GM12878 (cell line): ENCODE results near the gene CCDC12. TPM values are rescaled to one million over a fixed set of nuclear protein-coding genes. Genes with fewer than 3 reads are reported as not detected.

ENCODE experiments used
- ATAC-seq: fragments of 200-7000 bp; cut with Tn5 transposase; 3 replicates; pipeline ENCODE4 v1.9.1; 2020; ENCODE audit warnings: mild to moderate bottlenecking, moderate library complexity
- BruUV-seq: library from RNA; stranded (reverse); fragments of 400-500 nt; replicated peaks from 2 replicates; lab custom pipeline; 2021; lab: Mats Ljungman, UMichigan
- CTCF ChIA-PET: fragments of 300-600 bp; sonication (Branson Sonifier 250); formaldehyde crosslinking; extraction: SDS; loops from one replicate; lab custom pipeline; 2021; ENCODE audit warnings: inconsistent platforms; lab: Yijun Ruan, JAX
- POLR2A ChIA-PET: fragments of 350-600 bp; formaldehyde crosslinking; extraction: SDS; loops from one replicate; lab custom pipeline; 2021; ENCODE audit warnings: inconsistent platforms; lab: Charles Lee
- RAD21 ChIA-PET: fragments of 300-600 bp; sonication (Branson Sonifier 250); formaldehyde crosslinking; loops from one replicate; lab custom pipeline; 2023; ENCODE audit warnings: antibody characterized with exemption; ENCODE audit not compliant: unreplicated experiment; lab: Charles Lee
- SMC1A ChIA-PET: fragments of 300-600 bp; sonication (Branson Sonifier 250); formaldehyde crosslinking; loops from one replicate; lab custom pipeline; 2023; ENCODE audit not compliant: unreplicated experiment, uncharacterized antibody; lab: Charles Lee
- DNase-seq: peaks from one replicate; pipeline ENCODE4 v3.0.0-alpha.2; 2011; ENCODE audit warnings: low read depth, low spot score
- FAIRE-seq: peaks from 3 replicates; lab custom pipeline; 2011; peaks lifted over from hg19 to GRCh38; lab: Jason Lieb, UNC
- H2AFZ ChIP-seq: 2 replicates; pipeline ENCODE4 v1.6.0; 2011; ENCODE audit warnings: low read depth, low read length, control low read depth; ENCODE audit not compliant: control insufficient read depth
- H3K27ac ChIP-seq: 2 replicates; pipeline ENCODE4 v1.5.1; 2011; ENCODE audit warnings: control low read depth; ENCODE audit not compliant: control insufficient read depth, insufficient read depth
- H3K27me3 ChIP-seq, 2 experiments: replicated peaks in 1 of 2; 2 replicates each; pipeline versions ENCODE4 v1.6.0 to v1.6.1; 2011; ENCODE audit warnings: low read length in 1 of 2; ENCODE audit not compliant: control insufficient read depth in 2 of 2, insufficient read depth in 2 of 2
- H3K36me3 ChIP-seq, 2 experiments: 2 replicates each; pipeline ENCODE4 v1.5.1; 2011; ENCODE audit warnings: low read length in 1 of 2; ENCODE audit not compliant: control insufficient read depth in 2 of 2, insufficient read depth in 2 of 2
- H3K4me1 ChIP-seq: 2 replicates; pipeline ENCODE4 v1.6.1; 2011; ENCODE audit warnings: mild to moderate bottlenecking, low read length, moderate library complexity, mixed read lengths; ENCODE audit not compliant: control insufficient read depth, insufficient read depth
- H3K4me2 ChIP-seq: 2 replicates; pipeline ENCODE4 v1.6.0; 2011; ENCODE audit warnings: control low read depth; ENCODE audit not compliant: control insufficient read depth, insufficient read depth
- H3K4me3 ChIP-seq: fragments of 200-600 bp; sonication (generic); 2 replicates; pipeline ENCODE4 v1.5.1; 2016
- H3K79me2 ChIP-seq: 2 replicates; pipeline ENCODE4 v1.6.0; 2011; ENCODE audit warnings: low read length; ENCODE audit not compliant: control insufficient read depth, insufficient read depth
- H3K9ac ChIP-seq: 2 replicates; pipeline ENCODE4 v1.8.0; 2011; ENCODE audit warnings: low read length, control low read depth, mixed read lengths; ENCODE audit not compliant: control insufficient read depth, insufficient read depth
- H3K9me3 ChIP-seq: replicated peaks from 3 replicates; pipeline ENCODE4 v1.5.1; 2011; ENCODE audit warnings: mild to moderate bottlenecking, low read length; ENCODE audit not compliant: control insufficient read depth, insufficient read depth
- H4K20me1 ChIP-seq: 2 replicates; pipeline ENCODE4 v1.6.0; 2011; ENCODE audit not compliant: control insufficient read depth, insufficient read depth
- FOXK2 ChIP-seq: fragments of 450-650 bp; IDR thresholded peaks from 2 replicates; pipeline ENCODE4 v1.6.1; 2017; ENCODE audit warnings: mild to moderate bottlenecking, moderate library complexity
- HCFC1 ChIP-seq: fragments of 150-350 bp; IDR thresholded peaks from 2 replicates; pipeline ENCODE4 v1.6.1; 2014; ENCODE audit warnings: low read length
- MEF2A ChIP-seq: IDR thresholded peaks from 2 replicates; pipeline ENCODE4 v1.6.1; 2011; ENCODE audit warnings: low read depth, mild to moderate bottlenecking, low read length, moderate library complexity; ENCODE audit not compliant: insufficient read depth
- MLLT1 ChIP-seq: fragments of 450-650 bp; IDR thresholded peaks from 2 replicates; pipeline ENCODE4 v1.6.1; 2016; ENCODE audit warnings: mild to moderate bottlenecking
- POLR2AphosphoS5 ChIP-seq: IDR thresholded peaks from 2 replicates; pipeline ENCODE4 v1.6.1; 2011; ENCODE audit warnings: mild to moderate bottlenecking, low read length, inconsistent platforms
- RELB ChIP-seq: fragments of 450-650 bp; IDR thresholded peaks from 2 replicates; pipeline ENCODE4 v1.6.1; 2017; ENCODE audit warnings: low read depth, mild to moderate bottlenecking, moderate library complexity
- SP1 ChIP-seq: IDR thresholded peaks from one replicate; pipeline ENCODE4 v1.6.1; 2011; ENCODE audit warnings: low read depth, low read length
- TAF1 ChIP-seq: IDR thresholded peaks from 2 replicates; pipeline ENCODE4 v1.6.1; 2011; ENCODE audit warnings: mild to moderate bottlenecking, low read depth, low read length, borderline replicate concordance
- USF1 ChIP-seq: IDR thresholded peaks from 2 replicates; pipeline ENCODE4 v1.6.1; 2011; ENCODE audit warnings: borderline replicate concordance, low read depth, mild to moderate bottlenecking, moderate library complexity, mixed read lengths, low read length; ENCODE audit not compliant: insufficient read depth; ENCODE audit errors: extremely low read length
- ZBTB40 ChIP-seq: fragments of 450-650 bp; IDR thresholded peaks from 2 replicates; pipeline ENCODE4 v1.6.1; 2016; ENCODE audit warnings: mild to moderate bottlenecking, moderate library complexity, borderline replicate concordance
- ZNF24 ChIP-seq: fragments of 450-650 bp; IDR thresholded peaks from 2 replicates; pipeline ENCODE4 v1.6.1; 2017; ENCODE audit warnings: antibody characterized with exemption, mild to moderate bottlenecking
- WGBS: methylation state at CpG from one replicate; pipeline ENCODE4 v1.1.6; 2016; ENCODE audit warnings: low lambda C conversion rate; ENCODE audit not compliant: insufficient replicate concordance, insufficient coverage; ENCODE audit errors: missing lambda C conversion rate; 5-methylcytosine and 5-hydroxymethylcytosine counted together
- in situ Hi-C: fragments of 300-500 bp; cut with MboI; formaldehyde crosslinking; loops from 9 replicates; pipeline ENCODE4 v1.14.3; 2018; ENCODE audit warnings: mixed read lengths
- intact Hi-C: fragments of 100-400 bp; cut with micrococcal nuclease; formaldehyde crosslinking; loops from one replicate; pipeline ENCODE4 v1.14.2; 2022; ENCODE audit not compliant: unreplicated experiment
- polyA plus RNA-seq, 11 experiments: library from polyadenylated mRNA; depleted of rRNA in 4 of 11; unstranded in 6 of 11; stranded (reverse) in 5 of 11; fragments of >200 nt; fragmentation: Nextera tagmentation in 4 of 11; fragmentation: Illumina TruSeq in 1 of 11; extraction: Ambion mirVana in 4 of 11; extraction: Trizol in 1 of 11; gene quantifications; 1 replicate in 1 of 11; 2 replicates in 10 of 11; pipeline versions ENCODE4 v1.2.1 to v1.2.3, GENCODE V29; 2011 to 2016; ENCODE audit warnings: inconsistent platforms in 2 of 11, missing spikeins in 2 of 11, low read depth in 1 of 11
- total RNA-seq, 4 experiments: library from RNA; depleted of rRNA in 3 of 4; stranded (reverse); fragments of >200 nt in 3 of 4; fragmentation: Illumina TruSeq in 1 of 4; extraction: Trizol in 1 of 4; gene quantifications; 2 replicates each; pipeline versions ENCODE4 v1.2.1 to v1.2.3, GENCODE V29; 2013 to 2021

The CCDC12 gene
- total and polyA plus RNA-seq, 10 of the 15 experiments (the other 5 are each of a cell fraction or from before 2014, with no cell fraction given): 9.2 to 91.4 (median 61.3) TPM

GRCh38 chr3:46970391-46971091 lies 6.0 kb downstream of the CCDC12 start:
- no peak overlapping the region; the same call in 1 of the 2 replicates for H3K4me3 ChIP-seq
- BruUV-seq: no TSS peak
- no peak overlapping the region for H2AFZ ChIP-seq
- TF ChIP-seq FOXK2: no peak
- no peak for TF ChIP-seq SP1
- no peak for TF ChIP-seq MLLT1
- no peak for TF ChIP-seq USF1
- TF ChIP-seq MEF2A: no peak
- no peak for TF ChIP-seq TAF1
- no peak for TF ChIP-seq POLR2AphosphoS5
- TF ChIP-seq HCFC1: no peak
- no peak for TF ChIP-seq ZBTB40
- no peak for TF ChIP-seq ZNF24
- TF ChIP-seq RELB: no peak
- H4K20me1 ChIP-seq: peaks cover 12% of the 10 kb centered on the region
- peak overlapping the region; percentile 41 for H3K27ac ChIP-seq
- peak overlapping the region; percentile 9; the same call in 1 of the 2 replicates for H3K9ac ChIP-seq
- H3K9me3 ChIP-seq: no peaks in the 10 kb centered on the region
- H3K4me2 ChIP-seq: peak overlapping the region; percentile 66
- ATAC-seq: no peak
- no peak for FAIRE-seq
- SMC1A ChIA-PET: interaction anchor here (1.1 to 3.0 kb wide), 5 partner anchors 12 to 44 kb away, joined by 5 to 27 read pairs (median 8); no protein-coding TSS in a partner anchor
- POLR2A ChIA-PET: interaction anchor here (0.6 to 2.7 kb wide), 10 partner anchors 9 to 43 kb away, joined by 3 to 19 read pairs (median 4); partner anchors contain the start of gene NBEAL2
- in situ Hi-C loops: no loop called here
- RAD21 ChIA-PET: interaction anchor here (0.9 to 1.4 kb wide), 5 partner anchors 10 to 37 kb away, joined by 3 to 5 read pairs (median 4); no protein-coding TSS in a partner anchor
- peaks cover 12 to 14% of the 10 kb centered on the region in 2 experiments for H3K36me3 ChIP-seq
- WGBS: 20% methylated on average over 3 of the region's 3 CpGs
- CTCF ChIA-PET: interaction anchor here (0.8 kb wide), 1 partner anchor 43 kb away, joined by 3 read pairs; no protein-coding TSS in a partner anchor
- H3K27me3 ChIP-seq: no peaks in the 10 kb centered on the region
- peaks cover 96% of the 10 kb centered on the region for H3K79me2 ChIP-seq
- DNase-seq: no peak
- intact Hi-C loops: no loop called here
- peaks cover 46% of the 10 kb centered on the region for H3K4me1 ChIP-seq
